GM10266 (cell line): ENCODE measurements around the gene ADH7.
"Not testable (repeated sequence)": the region's sequence is repeated elsewhere in the genome, so short reads cannot be mapped to it uniquely, and the experiment has no call there.

ENCODE experiments used
- DNase-seq: peaks from one replicate; pipeline ENCODE4 v3.0.0; 2012; ENCODE audit errors: extremely low spot score
- TF ChIP-seq, protein P1 (sequence below): IDR thresholded peaks from 2 replicates; pipeline ENCODE4 v1.5.1; 2012; ENCODE audit warnings: mild to moderate bottlenecking, low read depth; ENCODE audit not compliant: control insufficient read depth, insufficient read depth; ENCODE audit errors: missing control alignments

The ADH7 gene

DNA sequence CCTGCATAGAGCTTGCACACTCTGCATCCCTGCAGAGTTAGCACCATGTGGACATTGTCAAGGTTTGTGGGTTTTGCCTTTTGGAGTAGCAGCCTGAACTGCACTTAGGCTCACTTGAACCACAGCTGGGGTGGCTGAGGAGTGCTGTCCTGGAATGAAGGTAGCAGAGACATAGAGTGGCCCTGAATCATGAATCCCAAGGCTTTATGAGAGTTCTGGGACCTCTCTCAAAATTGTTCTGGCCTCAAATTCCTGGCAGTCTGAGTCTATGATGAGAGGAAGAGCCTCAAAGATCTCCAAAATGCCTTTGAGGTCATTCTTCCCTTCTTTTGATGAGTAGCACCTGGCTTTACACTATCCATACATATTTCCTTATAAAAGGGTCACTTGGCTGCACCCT lies 45.5 kb downstream of the ADH7 start:
- TF ChIP-seq, protein P1, sequence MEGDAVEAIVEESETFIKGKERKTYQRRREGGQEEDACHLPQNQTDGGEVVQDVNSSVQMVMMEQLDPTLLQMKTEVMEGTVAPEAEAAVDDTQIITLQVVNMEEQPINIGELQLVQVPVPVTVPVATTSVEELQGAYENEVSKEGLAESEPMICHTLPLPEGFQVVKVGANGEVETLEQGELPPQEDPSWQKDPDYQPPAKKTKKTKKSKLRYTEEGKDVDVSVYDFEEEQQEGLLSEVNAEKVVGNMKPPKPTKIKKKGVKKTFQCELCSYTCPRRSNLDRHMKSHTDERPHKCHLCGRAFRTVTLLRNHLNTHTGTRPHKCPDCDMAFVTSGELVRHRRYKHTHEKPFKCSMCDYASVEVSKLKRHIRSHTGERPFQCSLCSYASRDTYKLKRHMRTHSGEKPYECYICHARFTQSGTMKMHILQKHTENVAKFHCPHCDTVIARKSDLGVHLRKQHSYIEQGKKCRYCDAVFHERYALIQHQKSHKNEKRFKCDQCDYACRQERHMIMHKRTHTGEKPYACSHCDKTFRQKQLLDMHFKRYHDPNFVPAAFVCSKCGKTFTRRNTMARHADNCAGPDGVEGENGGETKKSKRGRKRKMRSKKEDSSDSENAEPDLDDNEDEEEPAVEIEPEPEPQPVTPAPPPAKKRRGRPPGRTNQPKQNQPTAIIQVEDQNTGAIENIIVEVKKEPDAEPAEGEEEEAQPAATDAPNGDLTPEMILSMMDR: no peak

GRCh38 chr4:99383833-99384392 lies 51.2 kb downstream of the ADH7 start:
- TF ChIP-seq, protein P1: no peak
- no peak for DNase-seq

More for the DNA sequence above, 45.5 kb downstream of the ADH7 start:
- no peak for DNase-seq

DNA sequence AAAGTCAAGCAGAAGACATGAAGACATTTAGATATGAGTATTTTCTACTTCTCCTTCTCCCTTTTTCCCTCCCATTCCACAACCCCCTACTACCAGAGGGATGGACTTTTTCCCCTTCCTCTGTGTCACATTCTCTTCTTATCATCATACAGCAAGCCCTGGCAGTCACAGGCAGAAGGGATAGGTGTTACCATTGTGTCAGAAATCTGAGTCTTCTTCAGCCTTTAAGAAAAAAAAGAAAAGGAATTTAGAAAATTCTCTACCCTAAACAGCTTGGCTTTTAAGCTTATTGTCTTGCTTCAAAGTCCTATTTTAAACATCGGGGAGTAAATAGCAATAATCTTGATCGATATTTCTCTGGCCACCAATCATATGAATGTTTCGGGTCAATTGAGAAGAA lies 51.7 kb downstream of the ADH7 start:
- TF ChIP-seq, protein P1: no peak
- no peak for DNase-seq

DNA sequence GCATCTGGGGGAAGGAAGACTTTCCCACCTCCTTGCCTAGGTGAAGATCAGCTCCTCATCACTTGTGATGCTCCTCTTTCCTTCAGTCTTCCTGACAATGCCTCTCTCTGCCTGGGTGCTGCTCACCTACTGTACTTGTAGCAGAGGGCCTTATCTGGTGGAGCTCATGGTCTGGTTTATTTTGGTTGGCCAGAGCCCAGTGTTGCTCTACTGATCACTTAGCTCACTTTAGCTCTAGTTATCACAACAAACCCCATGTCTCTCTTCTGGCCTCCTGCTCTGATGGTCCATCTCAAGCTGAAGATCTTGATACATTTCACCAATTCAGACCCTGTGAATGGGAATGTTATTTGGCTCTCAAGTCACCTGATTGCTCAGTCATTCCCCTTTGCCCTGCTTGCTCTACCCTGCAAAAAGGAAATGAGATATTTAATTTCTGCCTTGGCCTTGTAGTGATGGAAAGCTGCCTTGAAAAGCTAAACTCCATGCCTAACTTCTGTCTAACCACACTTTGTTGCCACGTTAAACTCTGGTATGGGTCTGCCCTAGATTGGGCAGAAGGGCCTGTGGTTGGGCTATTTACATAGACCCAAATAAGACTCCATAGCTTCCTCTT lies 52.3 kb downstream of the ADH7 start:
- no peak for DNase-seq
- TF ChIP-seq, protein P1: no peak

DNA sequence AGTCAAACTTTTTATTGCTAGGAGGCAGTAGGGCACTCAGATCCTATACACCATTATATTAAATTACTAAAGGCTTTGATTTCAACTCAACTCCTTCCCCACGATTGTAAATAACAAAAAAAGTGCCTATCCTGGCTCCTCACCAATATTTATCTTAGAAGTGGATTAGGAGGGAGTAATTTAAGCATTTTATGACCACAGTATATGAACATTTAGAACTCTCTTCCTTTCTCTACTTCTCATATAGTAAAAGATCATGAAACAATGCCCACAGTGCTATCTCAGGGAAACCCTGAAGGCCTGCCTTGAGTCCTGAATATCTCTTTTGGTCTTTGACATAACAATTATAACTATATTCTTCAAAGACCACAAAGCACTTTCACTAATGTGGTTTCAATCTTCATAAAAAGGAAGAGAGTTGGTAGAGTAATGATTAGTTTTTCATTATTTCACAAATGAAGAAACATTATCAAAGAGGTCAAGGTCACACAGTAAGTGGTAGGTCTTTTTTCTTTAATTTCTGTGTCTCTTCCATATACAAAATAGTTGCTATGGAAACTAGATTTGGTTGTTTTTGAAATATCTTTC lies 53.5 kb downstream of the ADH7 start:
- TF ChIP-seq, protein P1: no peak
- no peak for DNase-seq

DNA sequence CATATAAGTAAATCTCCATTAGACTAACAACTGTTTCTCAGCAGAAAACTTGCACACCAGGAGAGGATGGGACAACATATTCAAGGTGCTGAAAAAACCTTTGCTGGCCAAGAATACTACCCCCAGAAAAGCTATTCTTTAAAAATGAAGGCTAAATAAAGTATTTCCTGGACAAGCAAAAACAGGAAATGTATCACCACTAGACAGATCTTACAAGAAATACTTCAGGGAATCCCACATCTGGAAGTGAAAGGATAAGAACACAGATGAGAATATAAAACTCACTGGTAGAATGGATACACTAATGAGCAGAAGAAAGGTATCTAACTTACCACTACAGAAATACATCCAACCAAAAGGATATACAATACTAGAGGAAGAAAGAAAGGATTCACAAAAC lies 55.6 kb downstream of the ADH7 start:
- no peak for DNase-seq
- TF ChIP-seq, protein P1: no peak

- DNase-seq: no peak
- TF ChIP-seq, protein P1: no peak
Observed at GRCh38 chr4:99378876-99379275, 56.3 kb downstream of the ADH7 start.

DNA sequence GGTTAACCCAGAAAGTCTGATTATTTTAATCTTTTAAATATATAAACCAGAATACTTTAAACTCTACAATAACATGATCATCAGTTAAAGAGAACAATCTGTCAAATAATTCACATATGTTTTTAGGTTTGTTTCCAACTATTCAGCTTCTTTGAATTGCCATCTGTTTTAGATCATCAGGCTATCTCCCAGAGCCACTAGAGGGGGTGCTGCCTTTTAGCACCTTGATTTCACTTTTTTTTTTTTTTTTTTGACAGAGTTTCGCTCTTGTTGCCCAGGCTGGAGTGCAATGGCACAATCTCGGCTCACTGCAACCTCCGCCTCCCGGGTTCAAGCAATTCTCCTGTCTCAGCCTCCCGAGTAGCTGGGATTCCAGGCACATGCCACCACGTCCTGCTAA lies 57.8 kb downstream of the ADH7 start:
- DNase-seq: not testable (repeated sequence)

GRCh38 chr4:99372464-99372863 lies 62.7 kb downstream of the ADH7 start:
- not testable (repeated sequence) for DNase-seq

- not testable (repeated sequence) for DNase-seq
Observed at GRCh38 chr4:99367817-99368216, 67.3 kb downstream of the ADH7 start.
